HL-60 (cell line): ENCODE data around the gene ADAM22.
A peak's percentile ranks its signal among the peaks of the same experiment; 100 is the strongest.

Experiments
- CTCF ChIP-seq: IDR thresholded peaks from one replicate; pipeline ENCODE4 v1.5.1; 2011; ENCODE audit warnings: low read length, control low read depth, inconsistent platforms; ENCODE audit not compliant: insufficient read depth
- POLR2AphosphoS5 ChIP-seq: IDR thresholded peaks from 2 replicates; pipeline ENCODE4 v1.6.1; 2012; ENCODE audit warnings: low read depth

GRCh38 chr7:88219781-88220747, 286.0 kb downstream of the ADAM22 start, which contains the start of gene SRI:
- TF ChIP-seq CTCF = peak; percentile 27
- TF ChIP-seq POLR2AphosphoS5 = peak; percentile 57; the same call in 1 of the 2 replicates
